GM21367 (cell line): ENCODE data around the gene SUGCT.

Experiments used
- ATAC-seq: cut with Tn5 transposase; IDR thresholded peaks from one replicate; pipeline ENCODE4 v1.9.1; 2021; ENCODE audit not compliant: unreplicated experiment

SUGCT gene

DNA sequence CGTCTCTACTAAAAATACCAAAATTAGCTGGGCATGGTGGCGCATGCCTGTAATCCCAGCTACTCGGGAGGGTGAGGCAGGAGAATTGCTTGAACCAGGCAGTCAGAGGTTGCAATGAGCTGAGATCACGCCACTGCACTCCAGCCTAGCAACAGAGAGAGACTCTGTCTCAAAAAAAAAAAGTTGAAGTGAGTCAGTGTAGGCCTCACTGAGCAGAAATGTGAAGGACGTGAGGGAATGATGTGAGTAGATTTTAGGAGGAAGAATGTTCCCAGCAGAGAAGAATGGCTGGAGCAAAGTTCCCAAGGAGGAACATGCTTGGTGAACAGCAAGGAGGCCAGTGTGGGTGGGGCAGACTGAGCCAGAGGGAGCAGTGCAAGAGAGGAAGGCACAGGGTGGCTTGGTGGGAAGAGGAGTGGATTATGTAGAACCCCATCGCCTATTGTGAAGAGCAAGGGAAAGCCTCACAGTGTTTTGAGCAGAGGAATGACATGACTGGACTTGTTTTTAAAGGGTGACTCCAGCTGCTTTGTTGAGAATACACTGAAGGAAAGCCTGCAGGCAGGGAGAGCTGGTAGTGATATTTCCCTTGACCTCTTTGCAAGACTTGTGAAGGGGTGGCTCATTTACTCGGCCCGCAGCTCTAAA is 708.7 kb downstream of the SUGCT start:
- no peak for ATAC-seq

GRCh38 chr7:40845943-40846342 is 711.1 kb downstream of the SUGCT start:
- ATAC-seq = no peak

DNA sequence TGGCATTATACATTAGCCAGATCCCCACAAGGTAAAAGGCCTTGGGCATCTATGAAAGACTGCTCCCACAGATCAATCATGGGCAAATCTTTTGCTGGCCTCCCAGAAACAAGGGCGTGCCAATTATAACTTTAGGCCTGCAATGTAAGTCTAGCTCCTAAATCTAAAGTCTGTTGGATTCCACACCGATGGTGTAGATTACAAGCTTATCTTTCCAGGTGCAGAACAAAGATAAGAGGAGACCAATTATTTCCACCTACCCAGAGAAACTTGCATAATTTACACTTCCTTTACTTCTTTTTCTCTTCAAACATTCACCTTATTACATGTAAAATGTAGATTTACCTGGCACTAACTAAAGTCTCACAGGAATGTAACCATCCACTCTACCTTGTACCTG is 713.1 kb downstream of the SUGCT start:
- no peak for ATAC-seq

- ATAC-seq = no peak
These were observed 713.9 kb downstream of the SUGCT start for GRCh38 chr7:40848541-40849221.

- ATAC-seq = no peak
These were observed 715.2 kb downstream of the SUGCT start for GRCh38 chr7:40850017-40850416.

GRCh38 chr7:40851001-40851400 is 716.2 kb downstream of the SUGCT start:
- no peak for ATAC-seq

DNA sequence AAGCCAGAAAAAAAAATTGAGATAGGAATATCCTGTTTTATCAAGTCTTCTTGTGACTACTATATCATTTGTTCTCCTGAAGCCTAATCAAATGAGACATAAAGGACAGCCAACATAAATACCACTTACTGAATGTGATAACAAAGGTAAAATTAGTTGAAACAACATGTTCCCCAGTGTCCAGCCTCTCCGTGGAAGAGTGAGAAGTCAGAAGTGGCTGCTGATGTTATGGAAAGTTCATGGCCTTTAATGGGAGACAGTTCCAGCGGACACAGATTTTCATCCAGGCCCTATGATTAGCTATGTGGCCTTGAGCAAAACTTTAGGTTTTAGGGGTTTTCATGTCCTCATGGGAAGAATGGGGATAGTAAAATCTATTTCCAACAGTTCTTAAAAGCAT is 724.3 kb downstream of the SUGCT start:
- no peak for ATAC-seq

- ATAC-seq = no peak
These were observed 725.2 kb downstream of the SUGCT start for GRCh38 chr7:40859965-40860543.

DNA sequence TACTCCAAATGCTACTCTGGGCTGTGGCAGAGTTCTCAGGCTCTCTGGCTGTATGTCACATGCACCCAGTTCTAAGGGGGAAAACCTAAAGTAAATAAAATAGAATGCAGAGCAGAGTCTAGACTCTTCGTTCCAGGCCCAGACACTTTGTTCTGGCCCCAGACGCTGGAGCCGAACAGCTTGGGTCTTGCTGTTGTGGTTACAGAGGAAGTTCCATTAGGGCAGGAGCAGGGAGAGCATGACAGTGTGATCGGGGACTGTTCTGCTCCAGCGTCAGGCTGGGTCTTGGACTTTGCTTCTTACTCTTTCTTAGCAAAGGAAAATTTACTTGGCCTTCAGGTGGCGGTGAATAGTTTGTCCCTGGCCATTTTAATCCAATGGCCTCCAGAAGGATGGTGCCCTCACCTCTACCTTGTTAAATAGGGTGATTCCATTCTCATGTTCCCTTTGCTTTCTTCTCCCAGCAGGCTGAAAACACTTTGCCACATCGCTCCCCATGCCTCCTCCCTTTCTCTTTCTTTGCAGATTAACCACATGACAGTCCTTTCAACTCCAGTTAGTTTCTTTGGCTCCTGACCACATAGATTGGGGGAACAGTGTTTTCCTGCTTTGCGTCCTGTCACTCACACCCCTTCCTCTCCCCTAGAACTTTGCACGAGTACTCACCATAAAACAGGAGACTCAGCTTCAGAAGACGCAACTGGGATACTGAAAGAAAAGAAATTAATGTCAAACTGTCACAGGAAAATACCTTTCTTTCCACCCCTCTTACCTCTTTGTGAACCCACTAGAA is 730.8 kb downstream of the SUGCT start:
- no peak for ATAC-seq

- no peak for ATAC-seq
These were observed 731.8 kb downstream of the SUGCT start for GRCh38 chr7:40866601-40867000.

DNA sequence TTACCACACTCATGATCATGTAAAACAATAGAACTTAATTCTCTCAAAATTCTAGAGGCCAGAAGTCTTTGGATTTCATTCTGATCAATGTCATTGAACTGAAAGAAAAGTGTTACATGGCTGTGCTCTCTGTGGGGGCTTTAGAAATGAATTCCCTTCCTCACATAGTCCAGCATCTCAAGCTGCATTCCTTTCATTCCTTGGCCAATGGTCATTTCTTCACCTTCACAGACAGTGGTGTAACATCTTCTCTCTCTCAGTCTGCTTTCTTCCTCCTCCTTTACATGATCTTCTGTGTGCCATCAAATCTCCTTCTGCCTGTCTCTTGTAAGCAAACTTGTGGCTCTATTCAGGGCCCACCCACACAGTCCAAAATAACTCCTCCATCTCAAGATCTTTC is 735.3 kb downstream of the SUGCT start:
- no peak for ATAC-seq

GRCh38 chr7:40873248-40873647 is 738.4 kb downstream of the SUGCT start:
- ATAC-seq = no peak

DNA sequence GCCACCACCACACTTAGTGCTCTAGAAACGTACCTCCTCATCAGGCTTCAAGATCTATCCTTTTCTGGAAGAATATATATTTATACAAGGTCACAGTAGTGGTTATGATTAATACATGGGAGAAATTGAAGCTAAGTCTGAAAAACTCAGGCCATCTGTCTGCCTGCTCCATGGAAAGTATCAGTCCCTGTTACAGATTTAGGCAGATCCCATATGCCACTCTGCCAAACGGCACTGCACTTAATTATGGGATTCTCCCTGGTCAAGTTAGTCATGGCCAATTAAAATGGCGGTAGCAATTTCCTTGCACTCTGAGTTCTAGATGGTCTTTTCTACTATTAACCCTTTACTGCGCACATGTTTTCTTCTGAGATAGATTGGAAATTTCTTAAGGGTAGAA is 740.0 kb downstream of the SUGCT start:
- ATAC-seq = no peak

GRCh38 chr7:40876601-40877000 is 741.8 kb downstream of the SUGCT start:
- ATAC-seq = no peak

GRCh38 chr7:40879941-40880543 is 745.2 kb downstream of the SUGCT start:
- ATAC-seq = no peak

GRCh38 chr7:40880581-40880980 is 745.8 kb downstream of the SUGCT start:
- ATAC-seq = no peak

GRCh38 chr7:40881405-40881926 is 746.7 kb downstream of the SUGCT start:
- no peak for ATAC-seq

DNA sequence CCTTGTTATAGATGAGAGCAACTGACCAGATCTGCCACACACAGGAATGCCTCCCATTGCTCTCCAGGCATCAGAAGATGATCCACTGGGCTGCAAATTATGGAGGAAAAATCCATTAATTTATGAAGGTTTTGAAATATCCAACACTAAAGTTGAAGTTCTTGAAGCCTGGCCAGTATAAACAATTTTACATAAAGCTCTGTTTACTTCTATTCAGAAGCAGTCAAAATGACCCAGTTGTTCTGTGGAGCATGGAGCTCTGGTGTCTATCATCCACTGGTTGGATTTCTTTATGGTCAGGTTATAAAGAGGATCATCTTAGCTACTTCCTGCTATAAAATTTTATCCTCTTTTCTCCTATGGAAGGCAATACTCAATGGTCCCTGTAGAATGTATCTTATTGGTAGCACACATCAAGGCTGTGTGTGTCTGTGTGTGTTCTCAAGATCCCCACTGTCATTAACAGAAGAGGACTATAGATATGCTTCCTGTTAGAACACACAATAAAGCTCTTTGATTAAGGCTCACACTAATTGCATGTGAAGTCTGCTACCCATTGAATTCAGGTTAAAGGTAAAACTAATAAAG is 747.4 kb downstream of the SUGCT start:
- no peak for ATAC-seq

DNA sequence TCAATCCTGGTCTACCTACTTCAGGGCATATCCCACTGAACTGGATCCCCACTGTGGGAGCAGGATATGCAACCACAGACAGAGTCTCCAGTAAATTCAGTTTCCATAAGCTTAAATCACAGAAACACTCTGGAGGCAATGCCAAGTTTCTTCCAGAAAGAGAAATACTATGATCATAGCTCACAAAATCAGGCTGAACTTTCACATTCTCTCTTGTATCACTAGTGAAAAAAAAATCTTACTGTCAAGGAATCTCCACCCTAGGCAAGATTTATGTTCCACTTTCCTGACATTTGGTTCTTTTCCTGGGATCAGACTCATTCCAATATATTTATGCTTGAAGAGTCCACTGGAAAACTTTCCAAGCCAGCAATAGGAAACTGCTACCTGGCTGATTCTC is 749.0 kb downstream of the SUGCT start:
- ATAC-seq = no peak

DNA sequence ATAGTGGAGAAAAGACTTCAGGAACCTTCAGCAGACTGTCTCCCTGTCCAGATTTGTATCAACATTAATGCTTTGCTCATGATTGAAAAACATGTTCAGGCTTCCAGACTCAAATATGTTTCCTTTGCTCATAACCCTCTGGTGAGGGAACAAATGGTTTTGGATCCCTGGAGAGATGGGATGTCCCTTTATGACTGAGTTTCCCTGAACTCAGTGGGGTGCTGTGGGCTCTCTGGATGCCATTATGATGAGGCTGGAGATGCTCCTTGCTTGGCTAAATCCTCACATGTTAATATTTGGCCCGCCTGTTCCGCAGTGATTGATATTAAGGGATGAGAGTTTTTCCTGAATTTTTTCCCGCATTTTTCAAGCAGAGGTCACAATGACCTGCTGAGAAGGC is 749.4 kb downstream of the SUGCT start:
- no peak for ATAC-seq

GRCh38 chr7:40885503-40885902 is 750.7 kb downstream of the SUGCT start:
- no peak for ATAC-seq
